ENCODE measurements around the gene TAF13. TPM values are rescaled to one million over a fixed set of nuclear protein-coding genes. Genes with fewer than 3 reads are reported as not detected.
"Not testable (repeated sequence)": the region's sequence is repeated elsewhere in the genome, so short reads cannot be mapped to it uniquely, and the experiment has no call there.

Gene TAF13
- polyA plus RNA-seq, 1 donor, result 49.5 TPM

DNA sequence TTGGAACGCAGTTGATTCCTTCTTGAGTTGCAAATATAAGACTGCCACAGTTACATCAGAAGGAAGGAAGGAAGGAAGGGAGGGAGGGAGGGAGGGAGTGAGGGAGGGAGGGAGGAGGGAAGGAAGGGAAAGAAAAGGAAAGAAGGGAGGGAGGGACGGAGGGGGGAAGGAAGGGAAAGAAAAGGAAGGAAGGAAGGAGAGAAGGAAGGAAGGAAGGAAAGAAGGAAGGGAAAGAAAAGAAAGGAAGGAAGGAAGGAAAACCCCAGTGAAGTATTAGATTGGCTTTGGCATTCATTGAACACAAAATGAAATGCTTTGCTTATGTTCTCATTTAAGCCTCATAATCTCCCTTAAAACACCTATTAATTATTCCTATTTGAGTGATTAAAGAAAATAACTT, 27.5 kb downstream of the TAF13 start:
- no peak for DNase-seq

DNA sequence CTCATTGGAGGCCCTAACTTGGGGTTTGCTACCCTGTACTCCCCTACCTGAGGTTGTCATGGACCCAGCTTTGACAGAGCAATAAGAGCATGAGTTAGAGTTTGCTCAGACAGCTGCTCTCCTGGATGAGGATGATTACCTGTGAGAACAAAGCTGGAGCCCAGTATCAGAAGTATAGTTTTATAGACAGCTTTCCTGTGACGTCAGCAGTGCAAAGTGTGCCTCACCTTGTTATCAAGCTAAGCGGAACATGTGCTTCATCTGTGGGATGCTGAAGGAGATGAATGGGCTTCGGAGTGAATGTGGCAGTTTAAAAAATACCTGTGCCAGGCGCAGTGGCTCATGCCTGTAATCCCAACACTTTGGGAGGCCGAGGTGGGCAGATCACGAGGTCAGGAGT, 28.5 kb downstream of the TAF13 start:
- no peak for DNase-seq

DNA sequence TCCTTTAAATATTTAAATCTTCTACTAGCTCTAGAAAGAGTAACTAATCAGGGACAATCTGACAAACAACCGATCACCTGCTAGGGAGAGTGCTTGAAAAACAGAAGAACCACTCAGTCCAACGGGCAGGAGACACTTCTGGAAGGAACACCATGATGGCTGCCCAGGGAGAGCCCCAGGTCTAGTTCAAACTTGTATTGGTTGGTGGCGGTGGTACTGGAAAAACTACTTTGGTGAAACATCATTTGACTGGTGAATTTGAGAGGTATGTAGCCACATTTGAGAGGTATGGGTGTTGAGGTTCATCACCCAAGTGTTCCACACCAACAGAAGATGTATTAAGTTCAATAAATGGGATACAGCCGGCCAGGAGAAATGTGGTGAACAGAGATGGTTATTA, 29.1 kb downstream of the TAF13 start:
- DNase-seq, result no peak

DNA sequence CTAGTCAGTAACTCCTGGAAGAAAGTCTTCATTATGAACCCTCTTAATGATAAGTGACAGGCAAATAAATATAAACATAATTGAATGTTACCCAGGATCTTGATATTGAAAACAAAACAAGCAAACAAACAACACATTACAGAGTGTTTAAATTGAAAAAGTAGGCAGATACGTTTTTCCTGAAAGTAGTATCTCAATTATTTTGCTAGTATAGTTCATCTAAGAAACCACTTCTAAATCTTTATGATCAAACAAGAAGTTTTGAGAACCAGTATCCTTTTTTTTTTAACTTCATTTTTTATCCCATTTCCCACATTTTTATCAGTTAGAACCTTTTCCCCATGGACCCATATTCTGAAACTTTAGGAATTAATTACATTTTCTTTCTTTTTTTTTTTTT, 30.2 kb downstream of the TAF13 start:
- no peak for DNase-seq

DNA sequence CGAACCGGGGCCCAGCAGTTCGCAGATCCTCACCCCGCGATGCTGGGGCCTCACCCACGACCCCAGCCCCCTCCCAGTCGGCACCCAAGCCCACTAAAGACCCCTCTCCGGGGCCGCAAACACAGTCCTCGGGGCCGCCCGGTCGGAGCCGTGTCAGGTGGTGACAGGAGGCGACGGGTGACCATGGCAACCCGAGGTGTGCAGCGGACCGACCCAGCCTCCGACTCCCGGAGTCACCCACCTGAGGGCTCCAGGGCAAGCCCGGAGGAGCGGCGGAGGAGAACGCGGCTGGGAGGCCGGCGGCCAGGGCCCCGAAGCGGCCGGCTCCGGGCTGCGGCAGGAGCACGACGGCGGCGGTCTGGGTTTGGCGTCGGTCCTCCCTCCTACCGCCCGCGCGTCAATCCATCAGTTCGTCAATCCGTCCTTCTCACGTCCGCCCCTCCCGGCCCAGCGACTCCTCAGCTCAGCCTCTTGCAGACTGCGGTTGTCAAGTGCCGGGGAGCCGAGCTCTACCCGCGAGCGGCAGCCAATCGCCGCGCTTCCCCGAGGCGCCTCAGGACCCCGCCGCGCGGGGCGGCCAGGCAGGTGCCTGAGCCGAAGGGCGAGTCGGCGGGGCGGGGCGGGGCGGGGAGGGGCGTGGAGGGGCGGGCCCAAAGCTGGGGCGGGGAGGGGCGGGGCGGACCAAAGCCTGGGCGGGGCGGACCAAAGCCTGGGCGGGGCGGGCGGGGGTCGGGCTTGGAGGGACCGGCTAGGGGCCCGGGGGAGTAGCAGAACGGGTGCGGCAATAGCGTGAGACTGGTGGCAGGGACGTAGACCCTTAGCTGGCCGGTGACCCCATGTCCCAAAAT, 34.0 kb downstream of the TAF13 start, which contains the start of gene WDR47:
WDR47 (minus strand) TSS at position 482 of the 848 bp plus-strand sequence. CDS start 18,590 bp downstream, outside the sequence.
- DNase-seq, result peak; percentile 87

DNA sequence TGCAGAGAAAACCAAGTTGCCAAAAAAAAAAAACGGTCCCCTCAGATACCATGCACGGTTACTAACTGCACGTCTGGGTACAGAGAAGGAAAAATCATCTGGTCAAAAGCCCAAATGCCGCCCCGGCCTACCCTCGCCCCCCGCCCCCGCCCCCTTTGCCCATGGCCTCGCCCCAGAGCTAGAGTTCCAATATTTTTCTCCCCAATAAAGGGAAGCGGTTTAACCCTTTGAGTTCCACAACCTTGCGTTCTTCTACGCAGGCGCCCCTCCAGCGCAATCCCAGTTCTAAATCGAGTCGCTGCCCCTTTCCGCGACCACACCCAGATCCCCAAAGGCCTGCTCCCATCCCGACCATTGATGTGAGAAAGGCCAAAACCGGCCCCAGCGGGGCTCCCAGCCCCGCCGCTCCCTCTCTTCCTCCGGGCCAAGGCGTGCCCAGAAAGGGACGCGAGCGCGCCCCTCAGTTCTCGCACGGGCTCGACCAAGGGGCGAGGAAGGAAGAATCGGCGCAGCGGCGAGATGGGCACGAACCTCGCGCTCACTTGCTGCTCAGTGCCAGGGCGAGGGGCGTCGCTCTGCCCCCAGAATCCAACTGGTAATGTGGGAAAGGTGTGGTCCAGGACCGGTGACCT, 34.7 kb downstream of the TAF13 start:
- DNase-seq, result no peak

DNA sequence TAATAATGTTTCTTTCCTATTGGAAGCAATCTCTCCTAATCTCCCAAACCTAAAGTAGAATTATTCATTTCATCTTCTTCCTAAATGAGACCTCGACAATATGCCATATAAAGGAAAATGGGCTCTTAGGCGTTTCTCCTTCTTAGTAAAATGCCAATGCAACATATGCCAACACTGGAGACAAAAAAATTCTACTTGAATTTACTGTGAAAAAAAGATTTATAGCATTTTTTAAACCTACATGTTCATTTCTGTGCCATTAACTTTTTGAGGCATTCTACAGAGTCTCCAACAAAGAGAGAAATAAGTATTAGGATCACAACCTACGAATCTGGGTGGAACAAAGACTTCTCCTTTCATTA, 35.2 kb downstream of the TAF13 start:
- no peak for DNase-seq

DNA sequence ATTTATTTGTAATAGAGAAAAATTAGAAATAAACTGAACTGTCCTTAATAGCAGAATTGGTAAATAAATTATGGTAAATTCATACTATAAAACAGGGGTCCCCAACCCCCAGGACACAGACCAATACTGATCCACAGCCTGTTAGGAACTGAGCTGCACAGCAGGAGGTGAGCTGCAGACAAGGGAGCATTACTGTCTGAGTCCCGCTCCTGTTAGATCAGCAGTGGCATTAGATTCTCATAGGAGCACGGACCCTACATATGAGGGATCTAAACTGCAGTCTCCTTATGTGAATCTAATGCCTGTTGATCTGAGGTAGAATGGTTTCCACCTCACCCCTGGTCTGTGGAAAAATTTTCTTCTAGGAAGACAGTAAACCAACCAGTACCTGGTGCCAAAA, 41.4 kb downstream of the TAF13 start:
- DNase-seq, result no peak

DNA sequence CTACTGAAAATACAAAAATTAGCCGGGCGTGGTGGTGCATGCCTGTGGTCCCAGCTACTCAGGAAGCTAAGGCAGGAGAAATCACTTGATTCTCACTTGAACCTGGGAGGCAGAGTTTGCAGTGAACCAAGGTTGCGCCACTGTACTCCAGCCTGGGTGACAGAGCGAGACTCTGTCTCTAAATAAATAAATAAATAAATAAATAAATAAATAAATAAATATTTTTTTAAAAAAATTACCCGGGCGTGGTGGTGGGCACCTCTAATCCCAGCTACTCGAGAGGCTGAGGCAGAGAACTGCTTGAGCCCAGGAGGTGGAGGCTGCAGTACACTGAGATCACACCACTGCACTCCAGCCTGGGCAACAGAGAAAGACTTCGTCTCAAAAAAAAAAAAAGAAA, 46.3 kb downstream of the TAF13 start:
- not testable (repeated sequence) for DNase-seq

DNA sequence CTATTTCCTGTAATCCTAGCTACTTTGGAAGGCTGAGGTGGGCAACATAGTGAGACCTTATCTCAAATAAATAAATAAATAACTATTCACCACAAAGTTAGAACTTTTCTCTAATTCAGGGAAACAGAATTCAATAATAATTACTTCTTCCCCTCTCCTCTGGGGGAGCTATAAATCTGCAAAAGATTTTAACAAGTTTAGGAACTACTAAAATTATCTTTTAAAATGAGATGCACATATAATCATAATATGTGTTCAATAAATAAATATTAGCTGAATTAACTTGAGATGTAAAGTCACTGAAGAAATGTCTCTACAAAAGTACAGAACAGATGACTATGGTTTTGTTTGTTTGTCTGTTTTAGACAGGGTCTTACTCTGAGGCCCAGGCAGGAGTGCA, 48.0 kb downstream of the TAF13 start:
- DNase-seq, result no peak

DNA sequence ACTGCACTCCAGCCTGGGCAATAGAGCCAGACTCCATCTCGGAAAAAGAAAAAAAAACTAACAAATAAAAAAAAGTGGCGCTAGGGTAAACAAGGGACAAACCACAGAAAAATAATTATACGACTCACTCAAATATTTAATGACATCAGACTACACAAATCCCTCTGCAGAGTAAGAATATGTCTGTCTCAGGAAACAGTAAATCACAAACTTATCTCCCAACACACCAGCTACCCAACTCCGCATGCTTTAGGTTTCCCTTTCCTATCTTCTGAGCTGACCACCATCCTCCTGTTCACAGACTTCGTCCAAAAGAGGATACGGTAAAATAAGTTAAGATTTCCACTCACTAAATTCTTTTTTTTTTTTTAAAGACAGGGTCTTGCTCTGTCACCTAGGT, 50.1 kb downstream of the TAF13 start:
- no peak for DNase-seq

DNA sequence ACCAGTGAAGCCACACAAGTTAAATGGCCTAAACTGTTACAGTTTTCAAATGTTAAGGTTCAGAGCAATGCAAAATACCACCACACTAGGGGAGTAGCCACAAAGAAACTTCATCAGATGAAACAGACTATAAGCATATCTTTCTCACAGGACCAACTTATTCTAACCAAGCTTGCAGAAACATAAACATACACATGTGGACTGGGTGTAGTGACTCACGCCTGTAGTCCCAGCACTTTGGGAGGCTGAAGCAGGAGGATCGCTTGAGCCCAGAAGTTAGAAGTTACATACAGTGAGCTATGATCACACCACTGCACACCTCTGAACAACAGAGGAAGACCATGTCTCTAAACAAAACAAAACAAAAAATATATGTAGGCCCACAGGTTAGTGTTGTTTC, 51.2 kb downstream of the TAF13 start:
- DNase-seq, result no peak

DNA sequence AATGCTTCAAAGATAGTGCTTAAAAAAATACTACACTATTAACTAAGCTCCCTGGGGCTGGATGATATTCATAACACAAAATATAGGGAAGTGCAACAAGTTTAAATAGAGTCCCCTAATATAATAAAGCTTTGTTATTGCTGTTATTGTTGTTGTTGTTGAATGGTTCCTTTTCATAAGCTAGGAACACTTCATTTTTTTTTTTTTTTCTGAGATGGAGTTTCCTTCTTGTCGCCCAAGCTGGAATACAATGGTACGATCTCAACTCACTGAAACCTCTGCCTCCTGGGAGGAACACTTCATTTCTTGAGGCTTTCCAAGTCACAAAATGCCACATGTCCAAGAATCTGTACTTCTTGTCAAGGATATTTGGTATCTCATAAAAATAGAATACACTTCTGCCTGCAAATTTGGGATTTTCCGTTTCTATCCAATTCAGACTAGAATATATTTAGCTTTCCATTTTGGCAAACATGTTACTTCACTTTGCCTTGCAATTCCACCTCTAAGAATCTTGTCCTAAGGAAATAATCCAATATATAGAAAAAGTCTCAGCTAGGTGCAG, 55.0 kb downstream of the TAF13 start:
- DNase-seq, result no peak

DNA sequence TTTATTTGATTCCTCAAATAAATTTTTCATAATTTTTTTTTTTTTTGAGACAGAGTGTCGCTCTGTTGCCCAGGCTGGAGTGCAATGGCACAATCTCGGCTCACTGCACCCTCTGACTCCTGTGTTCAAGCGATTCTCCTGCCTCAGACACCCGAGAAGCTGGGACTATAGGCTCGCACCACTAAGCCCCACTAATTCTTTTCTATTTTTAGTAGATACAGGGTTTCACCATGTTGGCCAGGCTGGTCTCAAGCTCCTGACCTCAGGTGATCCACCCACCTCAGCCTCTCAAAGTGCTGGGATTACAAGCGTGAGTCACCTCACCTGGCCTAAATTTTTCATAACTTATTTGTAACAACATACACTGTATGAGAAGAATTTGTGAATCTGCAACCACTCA, 58.1 kb downstream of the TAF13 start:
- DNase-seq, result not testable (repeated sequence)

DNA sequence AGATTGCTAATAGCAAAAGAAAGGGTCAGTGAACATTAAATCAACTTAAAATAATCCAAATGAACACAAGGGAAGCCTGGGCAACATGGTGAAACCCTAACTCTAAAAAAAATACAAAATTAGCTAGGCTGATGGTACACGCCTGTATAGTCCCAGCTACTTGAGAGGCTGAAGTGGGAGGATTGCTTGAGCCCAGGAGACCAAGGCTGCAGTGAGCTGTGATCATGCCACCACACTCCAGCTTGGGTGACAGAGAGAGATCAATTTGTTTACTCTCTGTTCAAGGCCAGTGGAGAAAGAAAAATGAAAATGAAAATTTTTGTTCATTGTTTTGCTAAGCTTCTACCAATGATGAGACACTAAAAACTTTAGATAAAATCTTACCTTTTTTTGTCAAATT, 58.7 kb downstream of the TAF13 start:
- DNase-seq, result no peak

Other genes starting within 250 kb of the TAF13 start
- gene AKNAD1, start 218.9 kb downstream of the TAF13 start, polyA plus RNA-seq (ENCODE audit: insufficient read length), result not detected
- 25.6 TPM for gene GPSM2, start 199.0 kb downstream of the TAF13 start, polyA plus RNA-seq (ENCODE audit: insufficient read length)
- gene CLCC1, start 112.5 kb downstream of the TAF13 start, polyA plus RNA-seq (ENCODE audit: insufficient read length), result 42.6 TPM
- 14.6 TPM for gene WDR47, start 33.9 kb downstream of the TAF13 start, polyA plus RNA-seq (ENCODE audit: insufficient read length)
- 40.9 TPM for gene TMEM167B, start 14.8 kb upstream of the TAF13 start, polyA plus RNA-seq (ENCODE audit: insufficient read length)
- 1.6 TPM for gene ELAPOR1, start 38.1 kb upstream of the TAF13 start, polyA plus RNA-seq (ENCODE audit: insufficient read length)
- 140 TPM for gene SARS1, start 137.9 kb upstream of the TAF13 start, polyA plus RNA-seq (ENCODE audit: insufficient read length)
- 31.8 TPM for gene CELSR2, start 173.5 kb upstream of the TAF13 start, polyA plus RNA-seq (ENCODE audit: insufficient read length)
- 29.8 TPM for gene PSRC1, start 207.1 kb upstream of the TAF13 start, polyA plus RNA-seq (ENCODE audit: insufficient read length)
- 0.37 TPM for gene MYBPHL, start 231.0 kb upstream of the TAF13 start, polyA plus RNA-seq (ENCODE audit: insufficient read length)